Stomach (tissue), 9 donors: Measurements from ENCODE around the gene SYNE2. TPM values are rescaled to one million over a fixed set of nuclear protein-coding genes. Genes with fewer than 3 reads are reported as not detected.

Experiments
- DNase-seq, 2 donors: peaks; one replicate each; pipeline versions ENCODE4 v3.0.0 to v3.0.0-alpha.2; 2013 to 2019
- H3K27ac ChIP-seq, 5 donors: fragments of 200-600 bp in 4 of 5; sonication (generic) in 4 of 5; one replicate each; pipeline ENCODE4 v1.5.1; 2013 to 2019; ENCODE audit warnings: mild to moderate bottlenecking in 1 of 5, moderate library complexity in 1 of 5
- H3K27me3 ChIP-seq, 3 donors: fragments of 200-600 bp; sonication (generic); one replicate each; pipeline ENCODE4 v1.5.1; 2017 to 2019; ENCODE audit warnings: mixed run types in 1 of 3
- H3K36me3 ChIP-seq, 4 donors: fragments of 200-600 bp; sonication (generic); 1 replicate in 3 of 4; 2 replicates in 1 of 4; pipeline ENCODE4 v1.5.1; 2016 to 2019
- H3K4me1 ChIP-seq, 4 donors: fragments of 200-600 bp; sonication (generic); one replicate each; pipeline ENCODE4 v1.5.1; 2016 to 2019
- H3K4me3 ChIP-seq, 4 donors: fragments of 200-600 bp; sonication (generic) in 3 of 4; one replicate each; pipeline ENCODE4 v1.5.1; 2016 to 2019; ENCODE audit warnings: mild to moderate bottlenecking in 1 of 4
- H3K9me3 ChIP-seq, 4 donors: fragments of 200-600 bp; sonication (generic); one replicate each; pipeline ENCODE4 v1.5.1; 2016 to 2019
- EP300 ChIP-seq: sonication (generic); formaldehyde crosslinking; IDR thresholded peaks from one replicate; pipeline ENCODE4 v1.6.1; 2017; ENCODE audit warnings: antibody characterized with exemption
- POLR2A ChIP-seq, 4 donors: fragments of 450-650 bp; IDR thresholded peaks; one replicate each; pipeline ENCODE4 v1.6.1; 2016; ENCODE audit warnings: antibody characterized with exemption in 4 of 4, control low read depth in 2 of 4, mild to moderate bottlenecking in 1 of 4, moderate library complexity in 1 of 4
- POLR2AphosphoS5 ChIP-seq, 3 donors: sonication (generic); formaldehyde crosslinking; IDR thresholded peaks; one replicate each; pipeline ENCODE4 v1.6.1; 2016; ENCODE audit warnings: antibody characterized with exemption in 3 of 3
- whole genome bisulfite sequencing, 5 donors: extraction: QIAGEN DNeasy Blood & Tissue Kit in 3 of 5; methylation state at CpG; one replicate each; pipeline versions ENCODE4 v1.1.5 to v1.1.7; 2013 to 2018; 5-methylcytosine and 5-hydroxymethylcytosine counted together
- intact Hi-C: fragments of 100-400 bp; cut with DNase I; formaldehyde crosslinking; loops from one replicate; pipeline ENCODE4 v1.15.1; 2023; ENCODE audit warnings: low total_unique reads
- polyA plus RNA-seq, 3 donors: library from polyadenylated mRNA; stranded (reverse); fragments of 200-250 nt; gene quantifications; one replicate each; pipeline ENCODE4 v1.2.3, GENCODE V29; 2013
- total RNA-seq, 5 donors: library from RNA; depleted of rRNA; stranded (reverse); fragments of >200 nt; gene quantifications; one replicate each; pipeline versions ENCODE4 v1.1.0 to v1.2.3, GENCODE V29; 2014 to 2016
- TF ChIP-seq, protein P1 (sequence below), 7 experiments: fragments of 450-650 bp in 4 of 7; fragments of 200-600 bp in 3 of 7; sonication (generic) in 3 of 7; IDR thresholded peaks; one replicate each; pipeline ENCODE4 v1.5.1; 2016 to 2019; ENCODE audit warnings: antibody characterized with exemption in 7 of 7, control low read depth in 2 of 7, mild to moderate bottlenecking in 1 of 7
- donor health status: healthy with polysubstance abuse.
- donor health status: Bipolar disorder and iron deficiency.
- donor health status: healthy.

SYNE2 gene
- total and polyA plus RNA-seq, 8 donors: 14.4 to 280 (median 120) TPM

DNA sequence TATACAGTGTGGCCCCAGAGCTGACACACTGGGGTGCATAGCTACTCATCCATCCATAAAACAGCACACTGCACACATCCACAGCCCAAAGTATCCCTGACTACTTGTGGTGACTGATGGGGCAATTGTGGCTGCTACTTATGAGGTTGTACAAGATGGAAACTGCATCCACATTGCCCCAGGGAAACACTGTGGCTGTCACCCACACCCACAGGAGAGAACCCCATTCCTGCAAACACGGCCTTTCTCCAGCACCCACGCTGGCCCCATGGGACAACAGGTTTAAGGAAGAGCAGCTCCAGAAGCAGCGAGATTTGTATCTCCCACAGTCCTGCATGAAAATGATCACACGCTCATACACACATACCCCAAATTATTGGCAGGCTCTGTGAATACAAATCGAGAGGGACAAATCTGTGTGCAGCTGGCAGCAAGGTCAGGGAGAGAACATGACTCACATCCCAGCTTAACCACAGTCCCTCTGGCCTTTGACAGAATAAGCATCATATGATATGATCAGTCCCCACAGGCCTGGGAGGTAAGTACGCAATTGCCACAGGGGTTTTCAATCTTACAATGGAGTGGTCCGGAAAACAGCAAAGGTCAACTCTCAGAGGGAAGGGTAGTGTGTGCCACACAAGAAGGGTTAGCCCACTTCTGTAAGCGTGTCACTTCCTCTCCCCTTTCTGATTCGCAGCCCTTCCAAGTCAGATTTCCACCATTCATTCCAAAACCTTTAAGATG lies 379.5 kb downstream of the SYNE2 start:
- TF ChIP-seq, protein P1, sequence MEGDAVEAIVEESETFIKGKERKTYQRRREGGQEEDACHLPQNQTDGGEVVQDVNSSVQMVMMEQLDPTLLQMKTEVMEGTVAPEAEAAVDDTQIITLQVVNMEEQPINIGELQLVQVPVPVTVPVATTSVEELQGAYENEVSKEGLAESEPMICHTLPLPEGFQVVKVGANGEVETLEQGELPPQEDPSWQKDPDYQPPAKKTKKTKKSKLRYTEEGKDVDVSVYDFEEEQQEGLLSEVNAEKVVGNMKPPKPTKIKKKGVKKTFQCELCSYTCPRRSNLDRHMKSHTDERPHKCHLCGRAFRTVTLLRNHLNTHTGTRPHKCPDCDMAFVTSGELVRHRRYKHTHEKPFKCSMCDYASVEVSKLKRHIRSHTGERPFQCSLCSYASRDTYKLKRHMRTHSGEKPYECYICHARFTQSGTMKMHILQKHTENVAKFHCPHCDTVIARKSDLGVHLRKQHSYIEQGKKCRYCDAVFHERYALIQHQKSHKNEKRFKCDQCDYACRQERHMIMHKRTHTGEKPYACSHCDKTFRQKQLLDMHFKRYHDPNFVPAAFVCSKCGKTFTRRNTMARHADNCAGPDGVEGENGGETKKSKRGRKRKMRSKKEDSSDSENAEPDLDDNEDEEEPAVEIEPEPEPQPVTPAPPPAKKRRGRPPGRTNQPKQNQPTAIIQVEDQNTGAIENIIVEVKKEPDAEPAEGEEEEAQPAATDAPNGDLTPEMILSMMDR (IDR thresholded peaks at IDR 0.05): no peak
- TF ChIP-seq POLR2A (IDR thresholded peaks at IDR 0.05) (no peak), POLR2AphosphoS5 (IDR thresholded peaks at IDR 0.05) (peak in 1 of 3 donors; percentile 13), EP300 (no peak)
- DNase-seq: no peak
- 67 to 77% (median 73%) methylated on average over 9 of the region's 9 CpGs for WGBS, 5 donors
- intact Hi-C loops: no loop called here
- no peak overlapping the region for H3K4me3 ChIP-seq
- H3K27ac ChIP-seq: peak overlapping the region in 1 of 5 donors; percentile 41
- H3K4me1 ChIP-seq: peaks cover 0 to 9% (median 0%) of the 10 kb centered on the region in 4 donors
- no peaks in the 10 kb centered on the region for H3K27me3 ChIP-seq
- H3K36me3 ChIP-seq: peaks cover 20 to 50% (median 43%) of the 10 kb centered on the region in 4 donors
- no peaks in the 10 kb centered on the region for H3K9me3 ChIP-seq

DNA sequence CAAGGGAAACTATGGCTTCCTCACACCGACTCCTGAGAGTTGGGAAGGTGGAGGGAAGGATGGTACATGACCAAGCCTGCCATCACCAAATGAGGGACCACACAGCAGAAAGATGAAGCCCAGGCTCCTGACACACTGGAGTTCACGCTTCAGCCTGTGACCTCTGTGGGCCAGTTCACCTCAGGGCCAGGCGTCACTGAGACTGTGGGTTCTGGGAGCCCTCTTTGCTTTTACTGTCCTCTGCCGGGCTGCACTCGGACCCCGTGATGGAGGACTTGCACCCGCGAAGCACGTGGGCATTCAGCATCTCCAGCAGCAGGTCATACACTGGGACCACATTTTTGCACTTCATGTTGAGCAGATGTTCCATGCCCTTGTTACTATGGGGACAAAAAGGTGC lies 380.1 kb downstream of the SYNE2 start:
- intact Hi-C loops: no loop called here
- H3K36me3 ChIP-seq: peaks cover 13 to 44% (median 36%) of the 10 kb centered on the region in 4 donors
- peaks cover 0 to 9% (median 0%) of the 10 kb centered on the region in 4 donors for H3K4me1 ChIP-seq
- H3K27me3 ChIP-seq: no peaks in the 10 kb centered on the region
- TF ChIP-seq POLR2AphosphoS5 (IDR thresholded peaks at IDR 0.05) (no peak), POLR2A (IDR thresholded peaks at IDR 0.05) (no peak), EP300 (no peak)
- TF ChIP-seq, protein P1 (IDR thresholded peaks at IDR 0.05): no peak
- peak overlapping the region in 1 of 5 donors; percentile 41 for H3K27ac ChIP-seq
- DNase-seq: no peak
- H3K4me3 ChIP-seq: no peak overlapping the region
- no peaks in the 10 kb centered on the region for H3K9me3 ChIP-seq
- 92 to 98% (median 96%) methylated on average over 9 of the region's 9 CpGs for WGBS, 5 donors

DNA sequence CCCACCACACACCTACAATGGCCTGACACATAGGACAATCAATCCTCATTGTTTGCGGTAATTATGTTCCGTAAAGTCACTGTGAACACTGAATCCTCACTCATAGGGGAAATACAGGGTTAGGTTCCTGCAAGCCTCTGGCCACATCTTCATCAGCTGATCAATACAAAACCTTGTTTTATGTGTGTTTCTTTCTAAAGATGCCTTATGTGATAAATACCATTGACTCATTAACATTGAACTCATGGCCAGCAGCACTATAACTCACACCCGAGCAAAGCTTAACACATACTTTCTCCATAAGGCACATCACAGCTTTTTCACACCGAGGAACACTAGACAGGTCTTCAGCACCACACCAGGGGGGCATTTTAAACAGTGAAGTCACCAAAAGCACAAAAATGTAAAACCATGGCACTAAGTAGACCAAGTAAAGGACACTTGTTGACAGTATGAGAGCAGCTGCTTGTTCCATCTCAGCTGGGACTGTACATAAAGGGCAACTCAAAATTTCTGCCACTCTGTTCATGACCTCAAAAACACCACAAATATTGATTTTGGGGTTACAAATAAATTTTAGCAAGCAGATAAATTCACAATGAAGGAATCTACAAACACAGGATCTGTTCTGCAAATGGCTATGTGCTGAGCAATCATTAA lies 380.9 kb downstream of the SYNE2 start:
- Histone ChIP-seq H3K27me3 (no peaks in the 10 kb centered on the region), H3K9me3 (no peaks in the 10 kb centered on the region), H3K4me3 (no peak overlapping the region), H3K4me1 (peaks cover 0 to 9% (median 0%) of the 10 kb centered on the region in 4 donors), H3K27ac (no peak overlapping the region), H3K36me3 (peaks cover 6 to 36% (median 29%) of the 10 kb centered on the region in 4 donors)
- WGBS, 5 donors: 89 to 97% (median 91%) methylated on average over 4 of the region's 4 CpGs
- DNase-seq: no peak
- no peak for TF ChIP-seq POLR2AphosphoS5 (IDR thresholded peaks at IDR 0.05)
- TF ChIP-seq, protein P1 (IDR thresholded peaks at IDR 0.05): no peak
- no peak for TF ChIP-seq POLR2A (IDR thresholded peaks at IDR 0.05)
- TF ChIP-seq EP300: no peak
- intact Hi-C loops: no loop called here

DNA sequence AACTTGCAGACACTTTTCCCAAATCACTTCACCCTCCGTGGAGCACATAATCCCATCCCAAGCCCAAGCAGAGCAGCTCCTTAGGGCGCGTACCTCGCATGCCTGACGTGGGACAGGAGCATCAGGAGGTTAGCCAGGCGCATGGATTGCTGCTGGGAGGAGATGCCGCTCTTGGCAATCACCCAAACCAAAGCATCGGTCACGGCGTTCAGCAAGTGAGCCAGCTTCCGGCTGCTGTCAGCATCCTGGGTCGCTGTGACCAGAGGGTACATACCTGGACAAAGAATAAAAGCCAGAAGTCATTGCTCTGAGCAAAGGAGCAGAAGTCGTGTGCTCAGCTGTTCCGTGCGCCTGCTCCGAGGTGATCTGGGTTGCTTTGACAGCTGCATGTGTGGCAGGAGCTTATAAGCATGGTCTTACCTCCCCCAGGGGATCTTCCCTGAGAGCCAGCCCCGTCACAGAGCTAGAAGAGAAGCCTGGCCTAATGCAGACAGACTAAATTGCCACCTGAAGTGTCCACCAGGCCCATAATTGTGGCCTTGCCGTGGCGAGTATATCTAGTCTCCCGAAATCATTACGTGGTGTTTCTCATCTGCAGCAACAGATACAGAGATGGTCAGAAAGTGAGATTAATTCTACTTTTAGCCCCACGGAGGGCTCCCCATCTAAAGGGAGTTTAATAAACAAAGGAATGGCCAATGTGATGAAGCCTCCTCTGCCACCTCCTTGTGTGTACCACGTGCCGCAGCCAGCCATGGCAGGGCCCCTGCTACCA lies 382.3 kb downstream of the SYNE2 start:
- DNase-seq: no peak
- H3K27me3 ChIP-seq: no peaks in the 10 kb centered on the region
- peaks cover 0 to 22% (median 16%) of the 10 kb centered on the region in 4 donors for H3K36me3 ChIP-seq
- H3K27ac ChIP-seq: peak overlapping the region in 1 of 5 donors; percentile 43
- TF ChIP-seq POLR2AphosphoS5 (IDR thresholded peaks at IDR 0.05): no peak
- TF ChIP-seq EP300: no peak
- TF ChIP-seq, protein P1 (IDR thresholded peaks at IDR 0.05): no peak
- no peak for TF ChIP-seq POLR2A (IDR thresholded peaks at IDR 0.05)
- WGBS, 5 donors: 56 to 66% (median 60%) methylated on average over 19 to 24 of the region's 24 CpGs
- H3K9me3 ChIP-seq: no peaks in the 10 kb centered on the region
- intact Hi-C loops: no loop called here
- H3K4me1 ChIP-seq: peaks cover 0 to 9% (median 0%) of the 10 kb centered on the region in 4 donors
- no peak overlapping the region for H3K4me3 ChIP-seq
